WTC11 (cell line): ENCODE data around the gene SLC38A4. TPM values are rescaled to one million over a fixed set of nuclear protein-coding genes. Genes with fewer than 3 reads are reported as not detected.

Experiments used
- ATAC-seq: fragments of 200-7000 bp; cut with Tn5 transposase; 2 replicates; pipeline ENCODE4 v1.10.0; 2021; ENCODE audit warnings: mild to moderate bottlenecking, moderate library complexity
- CTCF ChIA-PET: fragments of 300-600 bp; sonication (Branson Sonifier 250); formaldehyde crosslinking; loops from one replicate; lab custom pipeline; 2021; ENCODE audit warnings: antibody characterized with exemption; lab: Charles Lee
- POLR2A ChIA-PET: fragments of 350-600 bp; sonication (Branson Sonifier 250); formaldehyde crosslinking; loops from one replicate; lab custom pipeline; 2021; ENCODE audit warnings: antibody characterized with exemption; lab: Charles Lee
- DNase-seq: peaks from one replicate; pipeline ENCODE4 v3.0.0; 2021; ENCODE audit warnings: low spot score
- H3K27ac Mint-ChIP-seq: 2 replicates; pipeline ENCODE4 v1.8.0; 2021; ENCODE audit warnings: mixed read lengths
- H3K27me3 Mint-ChIP-seq: 2 replicates; pipeline ENCODE4 v1.8.0; 2021; ENCODE audit warnings: low read depth, mild to moderate bottlenecking, moderate library complexity, mixed read lengths
- H3K36me3 Mint-ChIP-seq: 2 replicates; pipeline ENCODE4 v1.8.0; 2021; ENCODE audit warnings: mixed read lengths
- H3K4me1 Mint-ChIP-seq: 2 replicates; pipeline ENCODE4 v1.8.0; 2022; ENCODE audit warnings: mixed read lengths
- H3K4me3 Mint-ChIP-seq: 2 replicates; pipeline ENCODE4 v1.8.0; 2021; ENCODE audit warnings: mild to moderate bottlenecking, moderate library complexity, mixed read lengths
- H3K9me3 Mint-ChIP-seq: 2 replicates; pipeline ENCODE4 v1.8.0; 2021; ENCODE audit warnings: mixed read lengths
- FOXJ3 ChIP-seq: sonication (generic); formaldehyde crosslinking; IDR thresholded peaks from 2 replicates; pipeline ENCODE4 v1.9.0; 2021; ENCODE audit warnings: missing genetic modification reagents, mild to moderate bottlenecking, borderline replicate concordance
- FOXP1 ChIP-seq: sonication (generic); formaldehyde crosslinking; IDR thresholded peaks from 2 replicates; pipeline ENCODE4 v1.8.0; 2022; ENCODE audit warnings: missing genetic modification reagents, mild to moderate bottlenecking, moderate library complexity, borderline replicate concordance
- GABPB1 ChIP-seq: sonication (generic); formaldehyde crosslinking; IDR thresholded peaks from 2 replicates; pipeline ENCODE4 v1.8.1; 2023; ENCODE audit warnings: mild to moderate bottlenecking, missing genetic modification reagents
- JUN ChIP-seq: sonication (generic); formaldehyde crosslinking; IDR thresholded peaks from 2 replicates; pipeline ENCODE4 v1.8.0; 2023; ENCODE audit warnings: mild to moderate bottlenecking, missing genetic modification reagents
- NFATC4 ChIP-seq: fragments of 250-450 bp; sonication (Bioruptor Pico); IDR thresholded peaks from 2 replicates; pipeline ENCODE4 v1.9.0; 2021; ENCODE audit warnings: mild to moderate bottlenecking
- NR1H2 ChIP-seq: sonication (generic); formaldehyde crosslinking; IDR thresholded peaks from 2 replicates; pipeline ENCODE4 v1.9.0; 2021; ENCODE audit warnings: mild to moderate bottlenecking, moderate library complexity, missing genetic modification reagents
- SMAD3 ChIP-seq: sonication (generic); formaldehyde crosslinking; IDR thresholded peaks from 2 replicates; pipeline ENCODE4 v1.8.0; 2022; ENCODE audit warnings: missing genetic modification reagents, mild to moderate bottlenecking, borderline replicate concordance
- SOX15 ChIP-seq: fragments of 250-450 bp; sonication (Bioruptor Pico); IDR thresholded peaks from 2 replicates; pipeline ENCODE4 v1.9.0; 2021; ENCODE audit warnings: mild to moderate bottlenecking
- TEAD1 ChIP-seq: sonication (generic); formaldehyde crosslinking; IDR thresholded peaks from 2 replicates; pipeline ENCODE4 v1.8.0; 2022; ENCODE audit warnings: mild to moderate bottlenecking, missing genetic modification reagents
- ZNF138 ChIP-seq: sonication (generic); formaldehyde crosslinking; conservative IDR thresholded peaks from 2 replicates; pipeline ENCODE4 v1.8.1; 2022; ENCODE audit warnings: mild to moderate bottlenecking, moderate library complexity, missing genetic modification reagents
- ZNF219 ChIP-seq: sonication (generic); formaldehyde crosslinking; IDR thresholded peaks from 2 replicates; pipeline ENCODE4 v1.8.0; 2023; ENCODE audit warnings: missing genetic modification reagents, mild to moderate bottlenecking, borderline replicate concordance
- total RNA-seq: library from RNA; stranded (reverse); gene quantifications from 3 replicates; pipeline ENCODE4 v1.2.3, GENCODE V29; 2021
- TF ChIP-seq, protein P1 (sequence below): sonication (generic); formaldehyde crosslinking; IDR thresholded peaks from 2 replicates; pipeline ENCODE4 v1.8.1; 2023; ENCODE audit warnings: mild to moderate bottlenecking, missing genetic modification reagents, moderate library complexity
- TF ChIP-seq, protein P2 (sequence below): sonication (generic); formaldehyde crosslinking; IDR thresholded peaks from 2 replicates; pipeline ENCODE4 v1.8.0; 2022; ENCODE audit warnings: mild to moderate bottlenecking, missing genetic modification reagents
- TF ChIP-seq, protein P3 (sequence below): sonication (generic); formaldehyde crosslinking; IDR thresholded peaks from 2 replicates; pipeline ENCODE4 v1.8.1; 2022; ENCODE audit warnings: missing genetic modification reagents, borderline replicate concordance
- TF ChIP-seq, protein P4 (sequence below): sonication (generic); formaldehyde crosslinking; IDR thresholded peaks from 2 replicates; pipeline ENCODE4 v1.8.1; 2022; ENCODE audit warnings: low read depth, missing genetic modification reagents, borderline replicate concordance
- TF ChIP-seq, protein P5 (sequence below): sonication (generic); formaldehyde crosslinking; IDR thresholded peaks from 2 replicates; pipeline ENCODE4 v1.8.0; 2023; ENCODE audit warnings: mild to moderate bottlenecking, missing genetic modification reagents
- TF ChIP-seq, protein P6 (sequence below): fragments of 200-600 bp; IDR thresholded peaks from 2 replicates; pipeline ENCODE4 v1.8.0; 2022; ENCODE audit warnings: antibody characterized with exemption
- TF ChIP-seq, protein P7 (sequence below): fragments of 250-450 bp; sonication (Bioruptor Pico); IDR thresholded peaks from 2 replicates; pipeline ENCODE4 v1.9.0; 2021; ENCODE audit warnings: mild to moderate bottlenecking
- TF ChIP-seq, protein P8 (sequence below): fragments of 250-450 bp; sonication (Bioruptor Pico); IDR thresholded peaks from 2 replicates; pipeline ENCODE4 v1.8.0; 2021; ENCODE audit warnings: mild to moderate bottlenecking

Gene SLC38A4
- total RNA-seq, 1 experiment from 2014 or later = 6.1 TPM

DNA sequence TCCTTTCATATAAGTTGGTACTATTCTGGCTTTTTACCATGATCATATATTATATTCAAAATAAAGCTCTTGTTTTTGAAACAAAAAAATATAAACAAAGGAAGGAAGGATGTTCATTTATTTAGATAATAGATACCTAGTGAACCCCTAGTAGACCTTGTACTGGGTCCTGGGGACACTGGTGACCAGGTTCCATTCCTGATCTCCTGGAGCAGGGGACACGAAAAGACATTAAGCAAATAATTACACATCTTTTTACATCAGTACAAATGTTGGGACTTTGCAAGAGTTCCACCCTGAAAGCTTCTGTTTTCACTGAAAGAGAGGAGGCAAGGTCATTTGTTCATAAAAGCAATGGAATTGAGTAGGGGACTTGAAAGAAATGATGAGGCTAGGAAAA is 49.3 kb upstream of the SLC38A4 start:
- POLR2A ChIA-PET = no interaction called here

DNA sequence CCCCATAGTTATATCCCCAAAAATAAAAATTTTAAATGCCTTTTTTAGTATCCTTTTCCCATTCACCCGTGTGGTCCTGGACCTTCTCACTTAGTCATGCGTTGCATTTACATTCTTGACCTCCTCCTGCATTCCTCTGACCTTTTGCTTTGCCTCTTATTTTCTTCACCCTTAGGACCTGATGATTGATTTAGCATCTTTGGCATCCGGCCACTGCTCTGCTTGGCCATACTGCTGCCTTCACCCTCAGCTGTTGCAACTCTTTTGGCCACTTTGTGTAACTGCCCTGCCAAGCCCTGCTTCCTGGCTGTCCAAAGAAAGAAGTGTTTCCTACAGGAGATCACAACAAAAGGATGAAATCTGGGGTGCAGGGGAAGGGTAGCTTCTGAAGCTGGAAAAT is 48.8 kb upstream of the SLC38A4 start:
- H3K4me3 Mint-ChIP-seq = no peak overlapping the region
- no peak overlapping the region for H3K27ac Mint-ChIP-seq
- H3K27me3 Mint-ChIP-seq = peaks cover 8% of the 10 kb centered on the region
- H3K4me1 Mint-ChIP-seq = no peaks in the 10 kb centered on the region
- CTCF ChIA-PET = interaction anchor here (1.3 kb wide), 1 partner anchor 109 kb away, joined by 3 read pairs; no protein-coding TSS in a partner anchor
- no peak for ATAC-seq
- DNase-seq = no peak
- H3K9me3 Mint-ChIP-seq = peaks cover 63% of the 10 kb centered on the region
- POLR2A ChIA-PET = no interaction called here
- no peak for TF ChIP-seq SOX15 (CRISPR knock-in tag)
- TF ChIP-seq NR1H2 (CRISPR knock-in tag) = no peak
- TF ChIP-seq, protein P1, sequence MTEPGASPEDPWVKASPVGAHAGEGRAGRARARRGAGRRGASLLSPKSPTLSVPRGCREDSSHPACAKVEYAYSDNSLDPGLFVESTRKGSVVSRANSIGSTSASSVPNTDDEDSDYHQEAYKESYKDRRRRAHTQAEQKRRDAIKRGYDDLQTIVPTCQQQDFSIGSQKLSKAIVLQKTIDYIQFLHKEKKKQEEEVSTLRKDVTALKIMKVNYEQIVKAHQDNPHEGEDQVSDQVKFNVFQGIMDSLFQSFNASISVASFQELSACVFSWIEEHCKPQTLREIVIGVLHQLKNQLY = no peak
- TF ChIP-seq, protein P2, sequence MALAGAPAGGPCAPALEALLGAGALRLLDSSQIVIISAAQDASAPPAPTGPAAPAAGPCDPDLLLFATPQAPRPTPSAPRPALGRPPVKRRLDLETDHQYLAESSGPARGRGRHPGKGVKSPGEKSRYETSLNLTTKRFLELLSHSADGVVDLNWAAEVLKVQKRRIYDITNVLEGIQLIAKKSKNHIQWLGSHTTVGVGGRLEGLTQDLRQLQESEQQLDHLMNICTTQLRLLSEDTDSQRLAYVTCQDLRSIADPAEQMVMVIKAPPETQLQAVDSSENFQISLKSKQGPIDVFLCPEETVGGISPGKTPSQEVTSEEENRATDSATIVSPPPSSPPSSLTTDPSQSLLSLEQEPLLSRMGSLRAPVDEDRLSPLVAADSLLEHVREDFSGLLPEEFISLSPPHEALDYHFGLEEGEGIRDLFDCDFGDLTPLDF (CRISPR knock-in tag) = no peak
- TF ChIP-seq FOXJ3 = no peak
- no peak for TF ChIP-seq SMAD3 (CRISPR knock-in tag)
- TF ChIP-seq, protein P3, sequence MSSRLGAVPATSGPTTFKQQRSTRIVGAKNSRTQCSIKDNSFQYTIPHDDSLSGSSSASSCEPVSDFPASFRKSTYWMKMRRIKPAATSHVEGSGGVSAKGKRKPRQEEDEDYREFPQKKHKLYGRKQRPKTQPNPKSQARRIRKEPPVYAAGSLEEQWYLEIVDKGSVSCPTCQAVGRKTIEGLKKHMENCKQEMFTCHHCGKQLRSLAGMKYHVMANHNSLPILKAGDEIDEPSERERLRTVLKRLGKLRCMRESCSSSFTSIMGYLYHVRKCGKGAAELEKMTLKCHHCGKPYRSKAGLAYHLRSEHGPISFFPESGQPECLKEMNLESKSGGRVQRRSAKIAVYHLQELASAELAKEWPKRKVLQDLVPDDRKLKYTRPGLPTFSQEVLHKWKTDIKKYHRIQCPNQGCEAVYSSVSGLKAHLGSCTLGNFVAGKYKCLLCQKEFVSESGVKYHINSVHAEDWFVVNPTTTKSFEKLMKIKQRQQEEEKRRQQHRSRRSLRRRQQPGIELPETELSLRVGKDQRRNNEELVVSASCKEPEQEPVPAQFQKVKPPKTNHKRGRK (CRISPR knock-in tag) = no peak
- no peak for TF ChIP-seq NFATC4
- no peak for TF ChIP-seq JUN (CRISPR knock-in tag)
- TF ChIP-seq ZNF219 (CRISPR knock-in tag) = no peak
- TF ChIP-seq, protein P4, sequence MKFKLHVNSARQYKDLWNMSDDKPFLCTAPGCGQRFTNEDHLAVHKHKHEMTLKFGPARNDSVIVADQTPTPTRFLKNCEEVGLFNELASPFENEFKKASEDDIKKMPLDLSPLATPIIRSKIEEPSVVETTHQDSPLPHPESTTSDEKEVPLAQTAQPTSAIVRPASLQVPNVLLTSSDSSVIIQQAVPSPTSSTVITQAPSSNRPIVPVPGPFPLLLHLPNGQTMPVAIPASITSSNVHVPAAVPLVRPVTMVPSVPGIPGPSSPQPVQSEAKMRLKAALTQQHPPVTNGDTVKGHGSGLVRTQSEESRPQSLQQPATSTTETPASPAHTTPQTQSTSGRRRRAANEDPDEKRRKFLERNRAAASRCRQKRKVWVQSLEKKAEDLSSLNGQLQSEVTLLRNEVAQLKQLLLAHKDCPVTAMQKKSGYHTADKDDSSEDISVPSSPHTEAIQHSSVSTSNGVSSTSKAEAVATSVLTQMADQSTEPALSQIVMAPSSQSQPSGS (CRISPR knock-in tag) = no peak
- no peak for TF ChIP-seq ZNF138 (CRISPR knock-in tag)
- H3K36me3 Mint-ChIP-seq = peaks cover 9% of the 10 kb centered on the region

More for the DNA sequence above, 49.3 kb upstream of the SLC38A4 start:
- ATAC-seq (no peak), DNase-seq (no peak)
- peaks cover 9% of the 10 kb centered on the region for H3K36me3 Mint-ChIP-seq
- H3K4me1 Mint-ChIP-seq = no peaks in the 10 kb centered on the region
- CTCF ChIA-PET = interaction anchor here (1.3 kb wide), 1 partner anchor 109 kb away, joined by 3 read pairs; no protein-coding TSS in a partner anchor
- H3K4me3 Mint-ChIP-seq = no peak overlapping the region
- H3K9me3 Mint-ChIP-seq = peaks cover 63% of the 10 kb centered on the region
- H3K27me3 Mint-ChIP-seq = peaks cover 12% of the 10 kb centered on the region
- TF ChIP-seq GABPB1 (CRISPR knock-in tag) = no peak
- no peak overlapping the region for H3K27ac Mint-ChIP-seq

DNA sequence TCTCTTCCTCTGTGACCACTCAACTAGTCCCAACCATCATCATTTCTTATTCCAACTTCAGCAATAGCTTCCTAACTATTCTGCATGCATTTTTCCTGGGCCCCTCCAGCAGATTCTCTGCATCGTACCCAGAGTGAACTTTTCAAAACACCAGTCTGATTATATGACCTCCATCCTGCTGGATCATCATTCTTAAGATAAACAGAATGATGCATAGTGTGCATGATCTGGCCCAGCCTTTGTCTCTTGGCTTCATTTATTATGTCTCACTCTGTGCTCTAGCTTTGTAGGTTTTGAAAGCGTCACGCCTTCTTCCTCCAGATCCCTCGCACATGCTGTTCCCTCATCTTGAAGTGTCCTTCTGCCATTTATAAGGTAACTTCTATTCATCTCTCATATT is 46.3 kb upstream of the SLC38A4 start:
- Mint-ChIP-seq H3K36me3 (peaks cover 9% of the 10 kb centered on the region), H3K4me1 (no peaks in the 10 kb centered on the region), H3K27ac (no peak overlapping the region), H3K4me3 (no peak overlapping the region), H3K27me3 (peaks cover 11% of the 10 kb centered on the region; the same call in 1 of the 2 replicates), H3K9me3 (peaks cover 59% of the 10 kb centered on the region)
- DNase-seq = no peak
- POLR2A ChIA-PET = no interaction called here
- CTCF ChIA-PET = no interaction called here
- no peak for ATAC-seq
- TF ChIP-seq TEAD1 = no peak
- TF ChIP-seq, protein P5, sequence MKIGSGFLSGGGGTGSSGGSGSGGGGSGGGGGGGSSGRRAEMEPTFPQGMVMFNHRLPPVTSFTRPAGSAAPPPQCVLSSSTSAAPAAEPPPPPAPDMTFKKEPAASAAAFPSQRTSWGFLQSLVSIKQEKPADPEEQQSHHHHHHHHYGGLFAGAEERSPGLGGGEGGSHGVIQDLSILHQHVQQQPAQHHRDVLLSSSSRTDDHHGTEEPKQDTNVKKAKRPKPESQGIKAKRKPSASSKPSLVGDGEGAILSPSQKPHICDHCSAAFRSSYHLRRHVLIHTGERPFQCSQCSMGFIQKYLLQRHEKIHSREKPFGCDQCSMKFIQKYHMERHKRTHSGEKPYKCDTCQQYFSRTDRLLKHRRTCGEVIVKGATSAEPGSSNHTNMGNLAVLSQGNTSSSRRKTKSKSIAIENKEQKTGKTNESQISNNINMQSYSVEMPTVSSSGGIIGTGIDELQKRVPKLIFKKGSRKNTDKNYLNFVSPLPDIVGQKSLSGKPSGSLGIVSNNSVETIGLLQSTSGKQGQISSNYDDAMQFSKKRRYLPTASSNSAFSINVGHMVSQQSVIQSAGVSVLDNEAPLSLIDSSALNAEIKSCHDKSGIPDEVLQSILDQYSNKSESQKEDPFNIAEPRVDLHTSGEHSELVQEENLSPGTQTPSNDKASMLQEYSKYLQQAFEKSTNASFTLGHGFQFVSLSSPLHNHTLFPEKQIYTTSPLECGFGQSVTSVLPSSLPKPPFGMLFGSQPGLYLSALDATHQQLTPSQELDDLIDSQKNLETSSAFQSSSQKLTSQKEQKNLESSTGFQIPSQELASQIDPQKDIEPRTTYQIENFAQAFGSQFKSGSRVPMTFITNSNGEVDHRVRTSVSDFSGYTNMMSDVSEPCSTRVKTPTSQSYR (CRISPR knock-in tag) = no peak
- TF ChIP-seq FOXP1 (CRISPR knock-in tag) = no peak
- TF ChIP-seq, protein P6, sequence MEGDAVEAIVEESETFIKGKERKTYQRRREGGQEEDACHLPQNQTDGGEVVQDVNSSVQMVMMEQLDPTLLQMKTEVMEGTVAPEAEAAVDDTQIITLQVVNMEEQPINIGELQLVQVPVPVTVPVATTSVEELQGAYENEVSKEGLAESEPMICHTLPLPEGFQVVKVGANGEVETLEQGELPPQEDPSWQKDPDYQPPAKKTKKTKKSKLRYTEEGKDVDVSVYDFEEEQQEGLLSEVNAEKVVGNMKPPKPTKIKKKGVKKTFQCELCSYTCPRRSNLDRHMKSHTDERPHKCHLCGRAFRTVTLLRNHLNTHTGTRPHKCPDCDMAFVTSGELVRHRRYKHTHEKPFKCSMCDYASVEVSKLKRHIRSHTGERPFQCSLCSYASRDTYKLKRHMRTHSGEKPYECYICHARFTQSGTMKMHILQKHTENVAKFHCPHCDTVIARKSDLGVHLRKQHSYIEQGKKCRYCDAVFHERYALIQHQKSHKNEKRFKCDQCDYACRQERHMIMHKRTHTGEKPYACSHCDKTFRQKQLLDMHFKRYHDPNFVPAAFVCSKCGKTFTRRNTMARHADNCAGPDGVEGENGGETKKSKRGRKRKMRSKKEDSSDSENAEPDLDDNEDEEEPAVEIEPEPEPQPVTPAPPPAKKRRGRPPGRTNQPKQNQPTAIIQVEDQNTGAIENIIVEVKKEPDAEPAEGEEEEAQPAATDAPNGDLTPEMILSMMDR = no peak
- TF ChIP-seq, protein P7, sequence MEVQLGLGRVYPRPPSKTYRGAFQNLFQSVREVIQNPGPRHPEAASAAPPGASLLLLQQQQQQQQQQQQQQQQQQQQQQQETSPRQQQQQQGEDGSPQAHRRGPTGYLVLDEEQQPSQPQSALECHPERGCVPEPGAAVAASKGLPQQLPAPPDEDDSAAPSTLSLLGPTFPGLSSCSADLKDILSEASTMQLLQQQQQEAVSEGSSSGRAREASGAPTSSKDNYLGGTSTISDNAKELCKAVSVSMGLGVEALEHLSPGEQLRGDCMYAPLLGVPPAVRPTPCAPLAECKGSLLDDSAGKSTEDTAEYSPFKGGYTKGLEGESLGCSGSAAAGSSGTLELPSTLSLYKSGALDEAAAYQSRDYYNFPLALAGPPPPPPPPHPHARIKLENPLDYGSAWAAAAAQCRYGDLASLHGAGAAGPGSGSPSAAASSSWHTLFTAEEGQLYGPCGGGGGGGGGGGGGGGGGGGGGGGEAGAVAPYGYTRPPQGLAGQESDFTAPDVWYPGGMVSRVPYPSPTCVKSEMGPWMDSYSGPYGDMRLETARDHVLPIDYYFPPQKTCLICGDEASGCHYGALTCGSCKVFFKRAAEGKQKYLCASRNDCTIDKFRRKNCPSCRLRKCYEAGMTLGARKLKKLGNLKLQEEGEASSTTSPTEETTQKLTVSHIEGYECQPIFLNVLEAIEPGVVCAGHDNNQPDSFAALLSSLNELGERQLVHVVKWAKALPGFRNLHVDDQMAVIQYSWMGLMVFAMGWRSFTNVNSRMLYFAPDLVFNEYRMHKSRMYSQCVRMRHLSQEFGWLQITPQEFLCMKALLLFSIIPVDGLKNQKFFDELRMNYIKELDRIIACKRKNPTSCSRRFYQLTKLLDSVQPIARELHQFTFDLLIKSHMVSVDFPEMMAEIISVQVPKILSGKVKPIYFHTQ (CRISPR knock-in tag) = no peak
- TF ChIP-seq, protein P8, sequence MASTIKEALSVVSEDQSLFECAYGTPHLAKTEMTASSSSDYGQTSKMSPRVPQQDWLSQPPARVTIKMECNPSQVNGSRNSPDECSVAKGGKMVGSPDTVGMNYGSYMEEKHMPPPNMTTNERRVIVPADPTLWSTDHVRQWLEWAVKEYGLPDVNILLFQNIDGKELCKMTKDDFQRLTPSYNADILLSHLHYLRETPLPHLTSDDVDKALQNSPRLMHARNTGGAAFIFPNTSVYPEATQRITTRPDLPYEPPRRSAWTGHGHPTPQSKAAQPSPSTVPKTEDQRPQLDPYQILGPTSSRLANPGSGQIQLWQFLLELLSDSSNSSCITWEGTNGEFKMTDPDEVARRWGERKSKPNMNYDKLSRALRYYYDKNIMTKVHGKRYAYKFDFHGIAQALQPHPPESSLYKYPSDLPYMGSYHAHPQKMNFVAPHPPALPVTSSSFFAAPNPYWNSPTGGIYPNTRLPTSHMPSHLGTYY = no peak
- no peak for TF ChIP-seq GABPB1 (CRISPR knock-in tag)
